CD4-positive, alpha-beta memory T cell (primary cell): Measurements from ENCODE around the gene ADGRV1. TPM values are rescaled to one million over a fixed set of nuclear protein-coding genes. Genes with fewer than 3 reads are reported as not detected.

Experiments used
- CTCF ChIA-PET: fragments of 350-600 bp; sonication (Branson Sonifier 250); formaldehyde crosslinking; loops from one replicate; lab custom pipeline; 2021; ENCODE audit warnings: inconsistent platforms; ENCODE audit not compliant: partially characterized antibody; lab: Charles Lee
- POLR2A ChIA-PET: fragments of 350-600 bp; sonication (Branson Sonifier 250); formaldehyde crosslinking; loops from one replicate; lab custom pipeline; 2021; ENCODE audit not compliant: partially characterized antibody; lab: Charles Lee
- DNase-seq, 5 donors: peaks; one replicate each; pipeline versions ENCODE4 v3.0.0 to v3.0.0-alpha.2; 2020 to 2022; ENCODE audit warnings: mixed read lengths in 1 of 5
- H3K27ac ChIP-seq: one replicate; pipeline ENCODE4 v1.7.0; 2013; ENCODE audit warnings: low read depth, low read length
- H3K27me3 ChIP-seq: 2 replicates; pipeline ENCODE4 v1.7.0; 2013; ENCODE audit warnings: mild to moderate bottlenecking, low read length, moderate library complexity; ENCODE audit not compliant: insufficient read depth
- H3K36me3 ChIP-seq: 2 replicates; pipeline ENCODE4 v1.7.0; 2013; ENCODE audit warnings: mild to moderate bottlenecking, low read length, moderate library complexity; ENCODE audit not compliant: insufficient read depth
- H3K4me1 ChIP-seq: 2 replicates; pipeline ENCODE4 v1.7.0; 2013; ENCODE audit warnings: mild to moderate bottlenecking, low read length, moderate library complexity; ENCODE audit not compliant: insufficient read depth
- H3K4me3 ChIP-seq, 2 donors: one replicate each; pipeline ENCODE4 v1.7.0; 2013; ENCODE audit warnings: low read length in 2 of 2, mild to moderate bottlenecking in 1 of 2
- H3K9me3 ChIP-seq, 2 donors: one replicate each; pipeline ENCODE4 v1.7.0; 2013; ENCODE audit warnings: low read length in 2 of 2, control low read depth in 1 of 2; ENCODE audit not compliant: control insufficient read depth in 1 of 2
- H3K27ac Mint-ChIP-seq, 7 donors: one replicate each; pipeline ENCODE4 v1.8.0; 2020 to 2021; ENCODE audit warnings: mixed read lengths in 7 of 7, mild to moderate bottlenecking in 6 of 7, inconsistent platforms in 3 of 7, moderate library complexity in 3 of 7
- H3K27me3 Mint-ChIP-seq, 2 donors: one replicate each; pipeline ENCODE4 v1.8.0; 2020 to 2021; ENCODE audit warnings: mixed read lengths in 2 of 2
- H3K36me3 Mint-ChIP-seq, 2 donors: one replicate each; pipeline ENCODE4 v1.8.0; 2020 to 2021; ENCODE audit warnings: mixed read lengths in 2 of 2, inconsistent platforms in 1 of 2, mild to moderate bottlenecking in 1 of 2
- H3K4me1 Mint-ChIP-seq, 4 donors: one replicate each; pipeline ENCODE4 v1.8.0; 2020 to 2021; ENCODE audit warnings: mixed read lengths in 4 of 4, mild to moderate bottlenecking in 1 of 4
- H3K4me3 Mint-ChIP-seq, 8 donors: one replicate each; pipeline ENCODE4 v1.8.0; 2020 to 2021; ENCODE audit warnings: mixed read lengths in 8 of 8, mild to moderate bottlenecking in 7 of 8, moderate library complexity in 6 of 8, inconsistent platforms in 3 of 8
- H3K9me3 Mint-ChIP-seq, 8 donors: one replicate each; pipeline ENCODE4 v1.8.0; 2020 to 2021; ENCODE audit warnings: mixed read lengths in 8 of 8, mild to moderate bottlenecking in 5 of 8, inconsistent platforms in 3 of 8, moderate library complexity in 1 of 8
- intact Hi-C: fragments of 100-400 bp; cut with micrococcal nuclease; formaldehyde crosslinking; loops from one replicate; pipeline ENCODE4 v1.15.1; 2023
- polyA plus RNA-seq, 2 donors: library from polyadenylated mRNA; unstranded; fragments of 300-500 nt; fragmentation: Illumina TruSeq; gene quantifications; one replicate each; pipeline ENCODE4 v1.2.3, GENCODE V29; 2021
- total RNA-seq, 2 experiments: library from RNA; stranded (reverse); gene quantifications; one replicate each; pipeline ENCODE4 v1.2.3, GENCODE V29; 2021

The ADGRV1 gene
- total and polyA plus RNA-seq, 4 experiments from 2014 or later = 0.09 to 0.22 TPM; not detected in 2

DNA sequence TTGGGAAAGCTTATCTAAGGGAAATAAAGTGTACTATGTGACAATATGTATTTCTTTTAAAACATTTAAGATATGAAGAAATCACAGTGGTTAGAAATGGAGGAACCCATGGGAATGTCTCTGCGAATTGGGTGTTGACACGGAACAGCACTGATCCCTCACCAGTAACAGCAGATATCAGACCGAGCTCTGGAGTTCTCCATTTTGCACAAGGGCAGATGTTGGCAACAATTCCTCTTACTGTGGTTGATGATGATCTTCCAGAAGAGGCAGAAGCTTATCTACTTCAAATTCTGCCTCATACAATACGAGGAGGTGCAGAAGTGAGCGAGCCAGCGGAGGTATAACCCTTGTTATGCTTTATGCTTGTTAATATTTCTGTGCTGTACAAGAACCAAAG is 69.9 kb downstream of the ADGRV1 start:
- DNase-seq = no peak
- H3K27ac ChIP-seq = no peak overlapping the region
- intact Hi-C loops = no loop called here
- H3K9me3 ChIP-seq = no peaks in the 10 kb centered on the region
- H3K4me1 Mint-ChIP-seq = no peaks in the 10 kb centered on the region
- no peaks in the 10 kb centered on the region for H3K36me3 Mint-ChIP-seq
- H3K27ac Mint-ChIP-seq = no peak overlapping the region
- H3K4me1 ChIP-seq = no peaks in the 10 kb centered on the region
- H3K9me3 Mint-ChIP-seq = no peaks in the 10 kb centered on the region
- peaks cover 2 to 3% of the 10 kb centered on the region in 2 donors for H3K27me3 Mint-ChIP-seq
- ChIA-PET POLR2A (no interaction called here), CTCF (no interaction called here)
- peaks cover 4% of the 10 kb centered on the region for H3K27me3 ChIP-seq
- H3K4me3 Mint-ChIP-seq = no peak overlapping the region
- no peak overlapping the region for H3K4me3 ChIP-seq
- no peaks in the 10 kb centered on the region for H3K36me3 ChIP-seq

DNA sequence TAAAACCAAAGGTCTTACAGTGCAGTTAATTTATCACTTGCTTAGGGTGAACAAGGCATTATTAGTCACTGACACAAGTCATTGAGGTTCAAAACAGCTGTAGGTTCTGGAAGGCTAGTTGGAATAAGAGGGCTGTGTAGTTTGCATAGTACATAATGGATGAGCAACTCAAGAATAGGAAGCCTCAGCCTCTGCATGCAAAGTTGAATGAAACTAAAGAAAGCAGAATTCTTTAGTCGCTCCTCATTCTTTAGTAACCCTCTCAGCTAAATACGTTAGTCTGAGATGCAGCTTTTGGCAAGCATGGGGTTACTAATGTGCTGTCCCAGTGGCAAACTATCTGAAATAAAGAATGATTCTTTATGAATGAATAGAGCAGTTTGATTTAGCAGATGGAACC is 74.2 kb downstream of the ADGRV1 start:
- no peaks in the 10 kb centered on the region for H3K9me3 Mint-ChIP-seq
- ChIA-PET CTCF (no interaction called here), POLR2A (no interaction called here)
- Histone ChIP-seq H3K4me3 (no peak overlapping the region), H3K27ac (no peak overlapping the region), H3K36me3 (no peaks in the 10 kb centered on the region), H3K27me3 (no peaks in the 10 kb centered on the region), H3K9me3 (no peaks in the 10 kb centered on the region), H3K4me1 (no peaks in the 10 kb centered on the region)
- intact Hi-C loops = no loop called here
- H3K4me1 Mint-ChIP-seq = no peaks in the 10 kb centered on the region
- H3K27me3 Mint-ChIP-seq = peaks cover 4 to 7% of the 10 kb centered on the region in 2 donors
- H3K36me3 Mint-ChIP-seq = no peaks in the 10 kb centered on the region
- H3K4me3 Mint-ChIP-seq = no peak overlapping the region
- no peak for DNase-seq
- no peak overlapping the region for H3K27ac Mint-ChIP-seq

DNA sequence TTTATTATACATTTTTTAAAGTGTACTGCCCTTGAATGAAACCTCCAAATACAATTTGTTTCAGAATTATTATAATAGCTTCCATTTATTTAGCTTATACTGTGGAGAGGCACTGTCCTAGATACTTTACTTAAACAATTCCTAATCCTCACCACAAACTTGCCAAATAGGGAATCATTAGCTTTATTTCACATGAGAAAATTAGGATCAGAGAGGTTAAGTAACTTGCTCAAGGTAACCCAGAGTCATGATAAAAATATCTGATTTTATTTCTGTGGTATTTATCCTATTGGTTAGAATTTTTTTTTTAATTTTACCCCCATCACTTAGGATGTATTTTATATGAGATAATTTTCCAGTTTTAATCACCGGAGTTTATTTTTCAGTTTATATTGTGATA is 78.4 kb downstream of the ADGRV1 start:
- intact Hi-C loops = no loop called here
- POLR2A ChIA-PET = no interaction called here
- no peaks in the 10 kb centered on the region for H3K27me3 ChIP-seq
- H3K4me3 ChIP-seq = no peak overlapping the region
- no peak overlapping the region for H3K27ac Mint-ChIP-seq
- H3K27ac ChIP-seq = no peak overlapping the region
- no peaks in the 10 kb centered on the region for H3K9me3 ChIP-seq
- H3K4me1 Mint-ChIP-seq = no peaks in the 10 kb centered on the region
- no peak overlapping the region for H3K4me3 Mint-ChIP-seq
- no peak for DNase-seq
- no peaks in the 10 kb centered on the region for H3K36me3 ChIP-seq
- CTCF ChIA-PET = no interaction called here
- no peaks in the 10 kb centered on the region for H3K4me1 ChIP-seq
- H3K36me3 Mint-ChIP-seq = no peaks in the 10 kb centered on the region
- peaks cover 4 to 5% of the 10 kb centered on the region in 2 donors for H3K27me3 Mint-ChIP-seq
- H3K9me3 Mint-ChIP-seq = no peaks in the 10 kb centered on the region

DNA sequence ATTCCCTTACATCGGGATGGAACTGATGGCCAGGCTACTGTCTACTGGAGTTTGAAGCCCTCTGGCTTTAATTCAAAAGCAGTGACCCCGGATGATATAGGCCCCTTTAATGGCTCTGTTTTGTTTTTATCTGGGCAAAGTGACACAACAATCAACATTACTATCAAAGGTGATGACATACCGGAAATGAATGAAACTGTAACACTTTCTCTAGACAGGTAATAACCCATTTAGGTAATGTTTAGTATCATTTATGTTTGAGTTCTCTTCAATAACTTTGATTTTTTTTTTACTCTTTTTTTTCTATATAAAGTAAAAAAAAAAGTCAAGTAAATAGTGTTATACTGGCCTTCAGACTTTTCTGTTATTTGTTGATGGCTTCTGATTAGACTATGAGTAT is 79.1 kb downstream of the ADGRV1 start:
- no peak for DNase-seq
- H3K4me1 ChIP-seq = no peaks in the 10 kb centered on the region
- no peaks in the 10 kb centered on the region for H3K9me3 ChIP-seq
- no peaks in the 10 kb centered on the region for H3K27me3 ChIP-seq
- peaks cover 4 to 5% of the 10 kb centered on the region in 2 donors for H3K27me3 Mint-ChIP-seq
- ChIA-PET CTCF (no interaction called here), POLR2A (no interaction called here)
- intact Hi-C loops = no loop called here
- no peaks in the 10 kb centered on the region for H3K36me3 ChIP-seq
- no peak overlapping the region for H3K27ac ChIP-seq
- no peaks in the 10 kb centered on the region for H3K4me1 Mint-ChIP-seq
- H3K4me3 Mint-ChIP-seq = no peak overlapping the region
- no peak overlapping the region for H3K4me3 ChIP-seq
- H3K36me3 Mint-ChIP-seq = no peaks in the 10 kb centered on the region
- H3K27ac Mint-ChIP-seq = no peak overlapping the region
- no peaks in the 10 kb centered on the region for H3K9me3 Mint-ChIP-seq

DNA sequence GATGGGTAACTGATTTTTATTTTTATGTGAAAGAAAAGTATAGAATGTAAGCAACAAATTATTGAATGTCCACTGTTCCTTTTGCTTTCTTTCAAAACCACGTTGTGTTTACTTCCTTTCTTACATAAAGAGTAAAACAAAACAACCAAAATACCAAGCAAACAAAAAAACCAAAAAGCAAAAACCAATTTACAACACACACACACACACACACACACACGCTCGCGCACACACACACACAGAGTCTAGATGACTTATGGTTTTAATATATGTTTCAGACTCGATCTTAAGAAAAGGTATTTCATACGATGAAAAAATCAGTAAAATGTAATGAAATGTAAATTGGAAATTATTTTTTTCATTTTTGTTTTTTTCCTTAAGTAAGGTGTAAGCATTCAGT is 80.3 kb downstream of the ADGRV1 start:
- Mint-ChIP-seq H3K9me3 (no peaks in the 10 kb centered on the region), H3K4me1 (no peaks in the 10 kb centered on the region), H3K36me3 (no peaks in the 10 kb centered on the region), H3K4me3 (no peak overlapping the region), H3K27me3 (peaks cover 4 to 5% of the 10 kb centered on the region in 2 donors), H3K27ac (no peak overlapping the region)
- ChIA-PET CTCF (no interaction called here), POLR2A (no interaction called here)
- DNase-seq = no peak
- intact Hi-C loops = no loop called here
- no peak overlapping the region for H3K4me3 ChIP-seq
- H3K27ac ChIP-seq = no peak overlapping the region
- H3K27me3 ChIP-seq = no peaks in the 10 kb centered on the region
- H3K36me3 ChIP-seq = no peaks in the 10 kb centered on the region
- no peaks in the 10 kb centered on the region for H3K4me1 ChIP-seq
- no peaks in the 10 kb centered on the region for H3K9me3 ChIP-seq

DNA sequence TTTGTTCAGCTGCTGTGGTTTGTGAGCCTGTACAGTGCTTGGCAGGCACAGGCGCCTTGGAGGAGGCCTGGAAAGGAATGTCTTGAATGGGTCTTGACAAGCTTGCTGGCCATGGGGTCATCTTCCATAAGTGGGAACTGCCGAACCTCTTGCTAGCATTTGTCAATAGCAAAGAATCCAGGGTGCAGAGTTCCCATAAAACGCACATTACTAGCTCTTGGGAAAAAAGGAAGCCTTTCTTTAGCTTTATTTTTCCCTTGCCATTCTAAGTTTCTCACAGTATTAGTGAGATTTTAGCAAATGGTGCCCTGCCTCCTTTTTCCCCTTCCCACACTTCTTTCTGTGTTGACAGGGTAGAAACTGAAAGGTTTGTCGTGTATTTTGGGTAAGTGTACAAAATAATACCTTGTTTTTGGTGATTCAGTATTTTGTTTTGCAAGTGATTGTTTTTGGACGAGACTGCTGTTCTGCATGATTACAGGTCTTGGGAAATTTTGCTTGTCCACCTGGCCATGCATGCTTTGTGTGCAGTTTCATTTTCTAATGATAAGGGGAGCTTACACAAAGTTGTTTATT is 82.0 kb downstream of the ADGRV1 start:
- no peak overlapping the region for H3K4me3 Mint-ChIP-seq
- Histone ChIP-seq H3K36me3 (no peaks in the 10 kb centered on the region), H3K4me1 (no peaks in the 10 kb centered on the region), H3K27me3 (no peaks in the 10 kb centered on the region), H3K9me3 (no peaks in the 10 kb centered on the region), H3K4me3 (no peak overlapping the region), H3K27ac (no peak overlapping the region)
- H3K4me1 Mint-ChIP-seq = no peaks in the 10 kb centered on the region
- H3K27me3 Mint-ChIP-seq = peaks cover 0 to 2% of the 10 kb centered on the region in 2 donors
- no peaks in the 10 kb centered on the region for H3K9me3 Mint-ChIP-seq
- ChIA-PET POLR2A (no interaction called here), CTCF (no interaction called here)
- H3K27ac Mint-ChIP-seq = no peak overlapping the region
- intact Hi-C loops = no loop called here
- H3K36me3 Mint-ChIP-seq = no peaks in the 10 kb centered on the region
- no peak for DNase-seq

DNA sequence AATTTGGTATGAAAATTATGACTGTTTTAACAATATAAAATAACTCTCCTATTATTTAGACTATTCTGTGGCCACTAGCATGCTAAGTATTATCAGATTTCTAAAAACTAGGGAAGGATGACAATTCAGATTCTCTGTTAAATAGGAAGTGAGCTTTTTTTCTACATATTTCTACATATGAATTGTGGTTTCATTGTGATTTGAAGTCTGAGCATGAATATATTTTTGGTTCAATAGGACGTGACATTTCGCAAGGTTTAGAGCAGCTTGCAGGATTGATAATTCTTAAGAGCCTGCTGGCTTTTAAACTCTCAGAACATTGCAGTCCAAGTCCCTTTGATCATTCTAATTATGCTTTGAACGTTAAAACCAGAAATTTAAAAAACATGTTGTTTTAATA is 82.9 kb downstream of the ADGRV1 start:
- peaks cover 0 to 2% of the 10 kb centered on the region in 2 donors for H3K27me3 Mint-ChIP-seq
- POLR2A ChIA-PET = no interaction called here
- DNase-seq = no peak
- H3K4me3 Mint-ChIP-seq = no peak overlapping the region
- no peaks in the 10 kb centered on the region for H3K4me1 Mint-ChIP-seq
- H3K27me3 ChIP-seq = no peaks in the 10 kb centered on the region
- CTCF ChIA-PET = no interaction called here
- H3K36me3 Mint-ChIP-seq = no peaks in the 10 kb centered on the region
- H3K4me3 ChIP-seq = no peak overlapping the region
- no peak overlapping the region for H3K27ac Mint-ChIP-seq
- H3K9me3 ChIP-seq = no peaks in the 10 kb centered on the region
- H3K4me1 ChIP-seq = no peaks in the 10 kb centered on the region
- H3K27ac ChIP-seq = no peak overlapping the region
- intact Hi-C loops = no loop called here
- H3K36me3 ChIP-seq = no peaks in the 10 kb centered on the region
- no peaks in the 10 kb centered on the region for H3K9me3 Mint-ChIP-seq
